IMR-90 (cell line): ENCODE data around the gene OSBPL3. TPM values are rescaled to one million over a fixed set of nuclear protein-coding genes. Genes with fewer than 3 reads are reported as not detected.
"Not testable (repeated sequence)": the region's sequence is repeated elsewhere in the genome, so short reads cannot be mapped to it uniquely, and the experiment has no call there.

ENCODE experiments used
- ATAC-seq: fragments of 200-7000 bp; cut with Tn5 transposase; 2 replicates; pipeline ENCODE4 v1.9.1; 2020; ENCODE audit warnings: low read depth, mild to moderate bottlenecking, moderate library complexity
- BruUV-seq: library from RNA; stranded (reverse); fragments of 400-500 nt; replicated peaks from 2 replicates; lab custom pipeline; 2021; lab: Mats Ljungman, UMichigan
- CTCF ChIA-PET: fragments of 300-600 bp; formaldehyde crosslinking; extraction: SDS; loops from one replicate; lab custom pipeline; 2021; ENCODE audit warnings: antibody characterized with exemption; lab: Yijun Ruan, JAX
- POLR2A ChIA-PET: fragments of 300-600 bp; sonication (Branson Sonifier 250); formaldehyde crosslinking; loops from one replicate; lab custom pipeline; 2022; ENCODE audit warnings: antibody characterized with exemption; ENCODE audit not compliant: unreplicated experiment; lab: Charles Lee
- DNase-seq: peaks from one replicate; pipeline ENCODE4 v3.0.0; 2013
- H2AFZ ChIP-seq: replicated peaks from 2 replicates; pipeline ENCODE3; 2013; ENCODE audit warnings: low read length, mild to moderate bottlenecking; ENCODE audit not compliant: poor library complexity
- H2AK5ac ChIP-seq: 2 replicates; pipeline ENCODE4 v1.6.1; 2013; ENCODE audit warnings: low read depth, low read length, inconsistent platforms
- H2AK9ac ChIP-seq: replicated peaks from 2 replicates; pipeline ENCODE3; 2013; ENCODE audit warnings: mild to moderate bottlenecking, low read depth, low read length, moderate library complexity; ENCODE audit not compliant: poor library complexity
- H2BK120ac ChIP-seq: 2 replicates; pipeline ENCODE4 v1.6.1; 2013; ENCODE audit warnings: low read depth, low read length, inconsistent platforms
- H2BK15ac ChIP-seq: 3 replicates; pipeline ENCODE4 v1.6.1; 2013; ENCODE audit warnings: low read depth, low read length, inconsistent platforms
- H2BK20ac ChIP-seq: 2 replicates; pipeline ENCODE4 v1.6.1; 2013; ENCODE audit warnings: low read depth, mild to moderate bottlenecking, inconsistent platforms, low read length, moderate library complexity
- H2BK5ac ChIP-seq: 2 replicates; pipeline ENCODE4 v1.6.1; 2013; ENCODE audit warnings: mild to moderate bottlenecking, low read depth, low read length, inconsistent platforms; ENCODE audit not compliant: poor library complexity, severe bottlenecking
- H3K14ac ChIP-seq: replicated peaks from 2 replicates; pipeline ENCODE4 v1.6.1; 2013; ENCODE audit warnings: low read depth, low read length, inconsistent platforms
- H3K18ac ChIP-seq: 2 replicates; pipeline ENCODE4 v1.6.1; 2013; ENCODE audit warnings: low read depth, low read length, control low read depth
- H3K23ac ChIP-seq: 2 replicates; pipeline ENCODE4 v1.6.1; 2013; ENCODE audit warnings: low read depth, low read length, inconsistent platforms
- H3K27ac ChIP-seq: 2 replicates; pipeline ENCODE4 v1.5.1; 2013; ENCODE audit warnings: mild to moderate bottlenecking, control low read depth, low read length; ENCODE audit not compliant: insufficient read depth
- H3K27me3 ChIP-seq: 2 replicates; pipeline ENCODE4 v1.6.1; 2013; ENCODE audit warnings: low read length; ENCODE audit not compliant: control insufficient read depth, insufficient read depth
- H3K36me3 ChIP-seq: 2 replicates; pipeline ENCODE4 v1.6.1; 2013; ENCODE audit warnings: low read length, mixed read lengths; ENCODE audit not compliant: control insufficient read depth, insufficient read depth
- H3K4ac ChIP-seq: 2 replicates; pipeline ENCODE4 v1.6.1; 2013; ENCODE audit warnings: low read depth, low read length, inconsistent platforms
- H3K4me1 ChIP-seq: 2 replicates; pipeline ENCODE4 v1.6.1; 2013; ENCODE audit warnings: low read length, mixed read lengths; ENCODE audit not compliant: control insufficient read depth, insufficient read depth
- H3K4me2 ChIP-seq: 2 replicates; pipeline ENCODE4 v1.6.1; 2013; ENCODE audit warnings: low read depth, mild to moderate bottlenecking, control low read depth, low read length, moderate library complexity
- H3K4me3 ChIP-seq: 2 replicates; pipeline ENCODE4 v1.5.1; 2013; ENCODE audit warnings: low read depth, mild to moderate bottlenecking, control low read depth, low read length, moderate library complexity; ENCODE audit not compliant: insufficient read depth
- H3K56ac ChIP-seq: 2 replicates; pipeline ENCODE4 v1.6.1; 2013; ENCODE audit warnings: low read length, inconsistent platforms; ENCODE audit not compliant: insufficient read depth; ENCODE audit errors: extremely low read depth
- H3K79me1 ChIP-seq, 2 experiments: 2 replicates each; pipeline ENCODE4 v1.6.1; 2013; ENCODE audit warnings: low read length in 2 of 2, inconsistent platforms in 1 of 2, low read depth in 1 of 2
- H3K9ac ChIP-seq: 2 replicates; pipeline ENCODE4 v1.6.1; 2013; ENCODE audit warnings: low read depth, low read length, control low read depth
- H3K9me1 ChIP-seq: 2 replicates; pipeline ENCODE4 v1.6.1; 2013; ENCODE audit warnings: low read length, inconsistent platforms; ENCODE audit not compliant: insufficient read depth
- H3K9me3 ChIP-seq: 2 replicates; pipeline ENCODE4 v1.6.1; 2013; ENCODE audit warnings: low read length; ENCODE audit not compliant: control insufficient read depth, insufficient read depth
- H4K20me1 ChIP-seq: 2 replicates; pipeline ENCODE4 v1.6.1; 2013; ENCODE audit warnings: low read length, inconsistent platforms; ENCODE audit not compliant: insufficient read depth
- H4K5ac ChIP-seq: 2 replicates; pipeline ENCODE4 v1.6.1; 2013; ENCODE audit warnings: mild to moderate bottlenecking, low read depth, low read length, control low read depth
- H4K8ac ChIP-seq, 2 experiments: 2 replicates each; pipeline ENCODE4 v1.6.1; 2013; ENCODE audit warnings: low read depth in 2 of 2, low read length in 2 of 2, control low read depth in 1 of 2, inconsistent platforms in 1 of 2
- H4K91ac ChIP-seq: 2 replicates; pipeline ENCODE4 v1.6.1; 2013; ENCODE audit warnings: low read depth, low read length, inconsistent platforms; ENCODE audit not compliant: insufficient read depth
- WGBS, 2 experiments: methylation state at CpG; one replicate each; pipeline versions ENCODE4 v1.1.5 to v1.1.7; 2013; ENCODE audit warnings: missing lambda C conversion rate in 2 of 2; ENCODE audit not compliant: insufficient read length in 1 of 2; ENCODE audit errors: extremely low coverage in 2 of 2; 5-methylcytosine and 5-hydroxymethylcytosine counted together
- dilution Hi-C: fragments of 300-500 bp; cut with HindIII; formaldehyde crosslinking; loops from one replicate; pipeline ENCODE4 v1.14.3; 2018; ENCODE audit warnings: low sequenced_read_pairs; ENCODE audit not compliant: unreplicated experiment
- in situ Hi-C: fragments of 300-500 bp; cut with MboI; formaldehyde crosslinking; loops from 3 replicates; pipeline ENCODE4 v1.14.3; 2019; ENCODE audit warnings: low sequenced_read_pairs, inconsistent platforms, mixed read lengths
- intact Hi-C: fragments of 100-400 bp; cut with micrococcal nuclease; formaldehyde crosslinking; loops from 2 replicates; pipeline ENCODE4 v1.10.0; 2022
- polyA plus RNA-seq, 3 experiments: library from polyadenylated mRNA; depleted of rRNA; stranded (reverse); fragments of >200 nt; gene quantifications; 2 replicates each; pipeline ENCODE4 v1.2.3, GENCODE V29; 2012; ENCODE audit warnings: low replicate concordance in 1 of 3
- total RNA-seq: library from RNA; depleted of rRNA; stranded (reverse); fragments of >200 nt; gene quantifications from 2 replicates; pipeline ENCODE4 v1.2.3, GENCODE V29; 2012

OSBPL3 gene
- total and polyA plus RNA-seq, 2 of the 4 experiments (the other 2 are of a cell fraction): 18.0 to 29.9 TPM

GRCh38 chr7:24794751-24795406 lies 185.1 kb downstream of the OSBPL3 start:
- CTCF ChIA-PET, ATAC-seq, H3K4me3 ChIP-seq, H4K20me1 ChIP-seq, H4K8ac ChIP-seq, H3K4me2 ChIP-seq, H2BK5ac ChIP-seq, intact Hi-C loops, DNase-seq, H2BK15ac ChIP-seq, H3K56ac ChIP-seq, BruUV-seq, H3K9ac ChIP-seq, H2AK5ac ChIP-seq, H2BK120ac ChIP-seq, H3K36me3 ChIP-seq, in situ Hi-C loops, H2BK20ac ChIP-seq, POLR2A ChIA-PET, H2AK9ac ChIP-seq, H3K27ac ChIP-seq, H4K5ac ChIP-seq, H3K9me1 ChIP-seq, H2AFZ ChIP-seq, H4K91ac ChIP-seq, H3K14ac ChIP-seq, H3K27me3 ChIP-seq, H3K23ac ChIP-seq, H3K18ac ChIP-seq, H3K79me1 ChIP-seq, dilution Hi-C loops, H3K4me1 ChIP-seq, H3K9me3 ChIP-seq, H3K4ac ChIP-seq: not testable (repeated sequence)
- 100% methylated on average over 13 of the region's 22 CpGs; no CpG with 5 or more reads in 1 of the 2 experiments for WGBS, 2 experiments
